Heart left ventricle (tissue), 16 donors: ENCODE measurements around the gene RGS10. TPM values are rescaled to one million over a fixed set of nuclear protein-coding genes. Genes with fewer than 3 reads are reported as not detected.

Experiments
- ATAC-seq, 4 donors: fragments of 200-7000 bp; cut with Tn5 transposase; one replicate each; pipeline ENCODE4 v1.9.1; 2020 to 2022; ENCODE audit warnings: moderate library complexity in 4 of 4, mild to moderate bottlenecking in 3 of 4, moderate number of reproducible peaks in 1 of 4
- DNase-seq, 5 donors: peaks; one replicate each; pipeline ENCODE4 v3.0.0-alpha.2; 2020
- H3K27ac ChIP-seq, 12 donors: fragments of 200-600 bp; sonication (generic) in 4 of 12; one replicate each; pipeline versions ENCODE4 v1.5.0 to v1.8.0; 2016 to 2022; ENCODE audit warnings: mild to moderate bottlenecking in 2 of 12
- H3K27me3 ChIP-seq, 9 donors: fragments of 200-600 bp; sonication (generic) in 2 of 9; one replicate each; pipeline versions ENCODE4 v1.5.1 to v1.8.0; 2016 to 2022; ENCODE audit warnings: mild to moderate bottlenecking in 3 of 9
- H3K36me3 ChIP-seq, 9 donors: fragments of 200-600 bp; sonication (generic) in 2 of 9; one replicate each; pipeline versions ENCODE4 v1.5.0 to v1.8.0; 2018 to 2022; ENCODE audit warnings: mild to moderate bottlenecking in 2 of 9
- H3K4me1 ChIP-seq, 12 donors: fragments of 200-600 bp; sonication (generic) in 4 of 12; one replicate each; pipeline versions ENCODE4 v1.5.0 to v1.8.0; 2016 to 2022; ENCODE audit warnings: mild to moderate bottlenecking in 3 of 12
- H3K4me3 ChIP-seq, 12 donors: fragments of 200-600 bp; sonication (generic) in 4 of 12; one replicate each; pipeline versions ENCODE4 v1.5.0 to v1.8.0; 2017 to 2022; ENCODE audit warnings: mild to moderate bottlenecking in 9 of 12, moderate library complexity in 4 of 12
- H3K9me3 ChIP-seq, 12 donors: fragments of 200-600 bp; sonication (generic) in 4 of 12; one replicate each; pipeline versions ENCODE4 v1.5.0 to v1.8.0; 2016 to 2022; ENCODE audit warnings: mild to moderate bottlenecking in 1 of 12
- POLR2A ChIP-seq, 2 donors: fragments of 450-650 bp; IDR thresholded peaks; one replicate each; pipeline ENCODE4 v1.6.1; 2017; ENCODE audit warnings: antibody characterized with exemption in 2 of 2, mild to moderate bottlenecking in 2 of 2, moderate library complexity in 2 of 2
- WGBS, 4 donors: extraction: QIAGEN DNeasy Blood & Tissue Kit in 2 of 4; methylation state at CpG; one replicate each; pipeline versions ENCODE4 v1.1.5 to v1.1.7; 2013 to 2018; 5-methylcytosine and 5-hydroxymethylcytosine counted together
- intact Hi-C, 10 donors: fragments of 100-400 bp; cut with DNase I; formaldehyde crosslinking; loops; one replicate each; pipeline versions ENCODE4 v1.11.1 to v1.14.2; 2022
- polyA plus RNA-seq, 2 donors: library from polyadenylated mRNA; stranded (reverse); fragments of 200-250 nt; gene quantifications; one replicate each; pipeline ENCODE4 v1.2.3, GENCODE V29; 2013
- total RNA-seq, 9 donors: library from RNA; depleted of rRNA in 2 of 9; stranded (reverse); fragments of >200 nt in 2 of 9; fragmentation: NEBNext Ultra II Directional in 3 of 9; extraction: Animal tissue kit (Norgen Biotek cat#: 25700) in 3 of 9; gene quantifications; one replicate each; pipeline versions ENCODE4 v1.1.0 to v1.2.4, GENCODE V29; 2016 to 2023
- TF ChIP-seq, protein P1 (sequence below), 12 donors: fragments of 200-600 bp; sonication (generic) in 4 of 12; IDR thresholded peaks; one replicate each; pipeline versions ENCODE4 v1.5.0 to v1.8.0; 2018 to 2022; ENCODE audit warnings: antibody characterized with exemption in 12 of 12, mild to moderate bottlenecking in 5 of 12
- donor health status: ischemic (EF 13 %, LVEDD 7.1; RV severe dilation, severe dysfunction).
- donor health status: healthy with polysubstance abuse.
- donor health status: DM: no; HTN: yes; CAD: no.
- donor health status: DM: no; HTN: no; CAD: no.
- donor health status: ischemic (EF 25% LVEDD 6.9; RV normal size, moderate dysfunction).
- donor health status: ischemic (EF 25% LVEDD 5.7; RV mildly dilated, moderate dysfunction).
- donor health status: healthy.
- donor health status: DM: yes; HTN: yes; CAD: no.
- donor health status: ischemic (EF 35%, LVEDD 5.7; RV mildly dilated, moderate dysfunction).
- donor health status: nonischemic (EF 11% LVEDD 7.7; RV severe dilation, severe dysfunction).
- donor health status: DM: yes; HTN: yes; CAD: no.
- donor health status: PGD.
- donor health status: ischemic (EF 29% LVEDD 5.4; RV normal size, mild dysfunction).
- donor health status: nonischemic (EF 23%, LVEDD 6.1; RV moderate dilation, normal function).

The RGS10 gene
- total and polyA plus RNA-seq, 11 donors: 1.6 to 25.2 (median 4.7) TPM

- Histone ChIP-seq H3K27ac (peak overlapping the region in 1 of 12 donors; percentile 37), H3K27me3 (no peaks in the 10 kb centered on the region), H3K4me1 (peaks cover 0 to 7% (median 0%) of the 10 kb centered on the region in 12 donors), H3K4me3 (no peak overlapping the region), H3K9me3 (no peaks in the 10 kb centered on the region), H3K36me3 (peaks cover 0 to 30% (median 0%) of the 10 kb centered on the region in 9 donors)
- intact Hi-C loops: no loop called here
- no peak for TF ChIP-seq POLR2A (IDR thresholded peaks at IDR 0.05)
- TF ChIP-seq, protein P1, sequence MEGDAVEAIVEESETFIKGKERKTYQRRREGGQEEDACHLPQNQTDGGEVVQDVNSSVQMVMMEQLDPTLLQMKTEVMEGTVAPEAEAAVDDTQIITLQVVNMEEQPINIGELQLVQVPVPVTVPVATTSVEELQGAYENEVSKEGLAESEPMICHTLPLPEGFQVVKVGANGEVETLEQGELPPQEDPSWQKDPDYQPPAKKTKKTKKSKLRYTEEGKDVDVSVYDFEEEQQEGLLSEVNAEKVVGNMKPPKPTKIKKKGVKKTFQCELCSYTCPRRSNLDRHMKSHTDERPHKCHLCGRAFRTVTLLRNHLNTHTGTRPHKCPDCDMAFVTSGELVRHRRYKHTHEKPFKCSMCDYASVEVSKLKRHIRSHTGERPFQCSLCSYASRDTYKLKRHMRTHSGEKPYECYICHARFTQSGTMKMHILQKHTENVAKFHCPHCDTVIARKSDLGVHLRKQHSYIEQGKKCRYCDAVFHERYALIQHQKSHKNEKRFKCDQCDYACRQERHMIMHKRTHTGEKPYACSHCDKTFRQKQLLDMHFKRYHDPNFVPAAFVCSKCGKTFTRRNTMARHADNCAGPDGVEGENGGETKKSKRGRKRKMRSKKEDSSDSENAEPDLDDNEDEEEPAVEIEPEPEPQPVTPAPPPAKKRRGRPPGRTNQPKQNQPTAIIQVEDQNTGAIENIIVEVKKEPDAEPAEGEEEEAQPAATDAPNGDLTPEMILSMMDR (IDR thresholded peaks at IDR 0.05): no peak
- DNase-seq: no peak
- 80 to 86% (median 86%) methylated on average over 20 to 21 of the region's 21 CpGs for WGBS, 4 donors
- ATAC-seq: no peak
These were observed 36.8 kb downstream of the RGS10 start for GRCh38 chr10:119505588-119506315.

DNA sequence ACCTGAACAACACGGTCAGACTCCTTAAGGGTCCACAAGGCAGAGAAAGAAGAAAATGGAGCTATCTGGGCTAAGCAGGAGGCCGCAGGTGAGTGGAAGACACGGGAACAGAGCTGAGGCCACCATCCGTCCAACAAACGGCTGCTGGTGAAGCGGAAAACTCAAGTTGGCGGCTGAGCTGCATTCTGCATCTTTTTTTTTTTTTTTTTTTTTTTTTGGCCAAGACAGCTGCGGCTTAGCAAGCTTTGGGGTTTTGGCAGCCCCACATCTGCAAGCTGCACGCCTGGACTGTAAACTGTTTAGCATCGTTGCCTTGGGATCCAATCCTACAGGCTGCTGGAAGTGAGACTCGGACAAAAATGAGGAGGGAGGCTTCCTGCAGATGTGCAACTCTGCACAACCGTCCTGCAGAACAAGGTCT, 37.4 kb downstream of the RGS10 start:
- peaks cover 0 to 4% (median 0%) of the 10 kb centered on the region in 12 donors for H3K4me1 ChIP-seq
- DNase-seq (peak in 2 of 5 donors; percentile 33), ATAC-seq (no peak)
- no peaks in the 10 kb centered on the region for H3K9me3 ChIP-seq
- peaks cover 0 to 30% (median 0%) of the 10 kb centered on the region in 9 donors for H3K36me3 ChIP-seq
- WGBS, 4 donors: 76 to 84% (median 79%) methylated on average over 12 of the region's 12 CpGs
- TF ChIP-seq, protein P1 (IDR thresholded peaks at IDR 0.05): no peak
- TF ChIP-seq POLR2A (IDR thresholded peaks at IDR 0.05): no peak
- intact Hi-C loops: no loop called here
- no peak overlapping the region for H3K4me3 ChIP-seq
- no peaks in the 10 kb centered on the region for H3K27me3 ChIP-seq
- H3K27ac ChIP-seq: peak overlapping the region in 1 of 12 donors; percentile 26

DNA sequence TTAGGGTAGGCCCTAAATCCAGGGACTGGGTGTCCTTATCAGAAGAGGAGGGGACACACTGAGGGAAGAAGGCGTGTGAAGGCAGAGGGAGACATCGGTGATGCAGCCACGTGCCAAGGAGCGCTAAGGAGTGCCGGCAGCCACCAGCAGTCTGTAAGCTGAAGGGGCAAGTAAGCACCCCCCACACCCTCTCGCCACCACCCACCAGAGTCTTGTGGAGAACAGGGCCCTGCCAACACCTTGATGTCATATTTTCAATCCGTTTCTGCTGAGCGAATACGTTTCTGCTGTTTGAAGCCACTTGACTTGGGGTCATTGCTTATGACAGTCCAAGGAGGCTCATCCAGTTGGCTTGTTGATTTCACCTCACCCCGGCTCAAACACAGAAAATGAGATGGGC, 37.9 kb downstream of the RGS10 start:
- peaks cover 0 to 4% (median 0%) of the 10 kb centered on the region in 12 donors for H3K4me1 ChIP-seq
- H3K4me3 ChIP-seq: no peak overlapping the region
- DNase-seq (no peak), ATAC-seq (no peak)
- peaks cover 0 to 33% (median 0%) of the 10 kb centered on the region in 9 donors for H3K36me3 ChIP-seq
- peak overlapping the region in 1 of 12 donors; percentile 26 for H3K27ac ChIP-seq
- H3K27me3 ChIP-seq: no peaks in the 10 kb centered on the region
- WGBS, 4 donors: 89 to 95% (median 93%) methylated on average over 10 of the region's 10 CpGs
- H3K9me3 ChIP-seq: no peaks in the 10 kb centered on the region
- TF ChIP-seq, protein P1 (IDR thresholded peaks at IDR 0.05): no peak
- no peak for TF ChIP-seq POLR2A (IDR thresholded peaks at IDR 0.05)
- intact Hi-C loops: no loop called here

DNA sequence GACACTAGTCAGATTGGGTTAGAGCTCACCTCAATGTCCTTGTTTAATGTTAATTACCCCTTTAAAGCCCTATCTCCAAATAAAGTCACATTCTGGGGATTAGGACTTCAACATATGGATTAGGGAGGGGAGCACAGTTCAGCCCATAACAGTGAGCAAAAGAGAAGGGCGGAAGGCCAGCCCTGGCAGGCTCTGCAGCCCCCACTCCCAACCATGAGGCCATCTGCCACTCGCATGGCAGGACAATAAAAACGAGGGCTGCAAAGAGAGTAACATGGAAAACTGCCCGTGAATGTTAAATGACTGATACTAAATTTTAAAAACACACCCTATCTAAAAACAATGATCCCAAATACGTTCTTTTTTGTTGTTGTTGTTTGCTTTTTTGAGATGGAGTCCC, 38.7 kb downstream of the RGS10 start:
- TF ChIP-seq, protein P1 (IDR thresholded peaks at IDR 0.05): no peak
- TF ChIP-seq POLR2A (IDR thresholded peaks at IDR 0.05): no peak
- no peak for ATAC-seq
- no peaks in the 10 kb centered on the region for H3K27me3 ChIP-seq
- intact Hi-C loops: no loop called here
- no peak for DNase-seq
- H3K9me3 ChIP-seq: no peaks in the 10 kb centered on the region
- 90 to 95% (median 93%) methylated on average over 5 of the region's 5 CpGs for WGBS, 4 donors
- H3K4me1 ChIP-seq: peaks cover 0 to 4% (median 0%) of the 10 kb centered on the region in 12 donors
- no peak overlapping the region for H3K4me3 ChIP-seq
- H3K36me3 ChIP-seq: peaks cover 0 to 42% (median 0%) of the 10 kb centered on the region in 9 donors
- no peak overlapping the region for H3K27ac ChIP-seq
